Neural progenitor cell (in vitro differentiated cells): Measurements from ENCODE around the gene HERC6. TPM values are rescaled to one million over a fixed set of nuclear protein-coding genes. Genes with fewer than 3 reads are reported as not detected.

Source experiments
- DNase-seq: peaks from one replicate; pipeline ENCODE4 v3.0.0-alpha.2; 2016; ENCODE audit warnings: low spot score
- H2AFZ ChIP-seq: fragments of 200-600 bp; sonication (generic); replicated peaks from 2 replicates; pipeline ENCODE4 v1.6.1; 2016; ENCODE audit warnings: antibody characterized with exemption
- H3F3A ChIP-seq: fragments of 200-600 bp; sonication (generic); 2 replicates; pipeline ENCODE4 v1.6.1; 2016; ENCODE audit warnings: antibody characterized with exemption, low read depth
- H3K27ac ChIP-seq: fragments of 200-600 bp; sonication (generic); 2 replicates; pipeline ENCODE4 v1.5.1; 2016; ENCODE audit warnings: mild to moderate bottlenecking
- H3K27me3 ChIP-seq: fragments of 200-600 bp; sonication (generic); 2 replicates; pipeline ENCODE4 v1.6.1; 2016; ENCODE audit warnings: mild to moderate bottlenecking, moderate library complexity
- H3K36me3 ChIP-seq: fragments of 200-600 bp; sonication (generic); 2 replicates; pipeline ENCODE4 v1.5.1; 2016
- H3K4me1 ChIP-seq: fragments of 200-600 bp; sonication (generic); 2 replicates; pipeline ENCODE4 v1.6.1; 2016; ENCODE audit warnings: mixed run types
- H3K4me2 ChIP-seq: fragments of 200-600 bp; sonication (generic); 2 replicates; pipeline ENCODE4 v1.6.1; 2016
- H3K4me3 ChIP-seq: fragments of 200-600 bp; sonication (generic); 2 replicates; pipeline ENCODE4 v1.5.1; 2016
- H3K79me2 ChIP-seq: fragments of 200-600 bp; sonication (generic); 2 replicates; pipeline ENCODE4 v1.6.1; 2016; ENCODE audit warnings: low read depth
- H3K9ac ChIP-seq: fragments of 200-600 bp; sonication (generic); 2 replicates; pipeline ENCODE4 v1.6.1; 2016
- H3K9me3 ChIP-seq: fragments of 200-600 bp; sonication (generic); 2 replicates; pipeline ENCODE4 v1.5.1; 2016; ENCODE audit warnings: low read depth
- H4K20me1 ChIP-seq: fragments of 200-600 bp; sonication (generic); 2 replicates; pipeline ENCODE4 v1.6.1; 2016; ENCODE audit warnings: low read depth
- H3K27ac Mint-ChIP-seq: 3 replicates; pipeline ENCODE4 v1.8.0; 2021; ENCODE audit warnings: mixed read lengths
- H3K27me3 Mint-ChIP-seq: 2 replicates; pipeline ENCODE4 v1.8.0; 2022; ENCODE audit warnings: low read depth, mild to moderate bottlenecking, inconsistent platforms, moderate library complexity, mixed read lengths; ENCODE audit not compliant: insufficient read depth
- H3K36me3 Mint-ChIP-seq: 3 replicates; pipeline ENCODE4 v1.8.0; 2021; ENCODE audit warnings: mixed read lengths
- H3K4me1 Mint-ChIP-seq: 3 replicates; pipeline ENCODE4 v1.8.0; 2021; ENCODE audit warnings: mixed read lengths
- H3K4me3 Mint-ChIP-seq: 3 replicates; pipeline ENCODE4 v1.8.0; 2021; ENCODE audit warnings: mild to moderate bottlenecking, moderate library complexity, mixed read lengths
- H3K9me3 Mint-ChIP-seq: 3 replicates; pipeline ENCODE4 v1.8.0; 2020; ENCODE audit warnings: mixed read lengths
- CTCF ChIP-seq: fragments of 200-600 bp; sonication (generic); IDR thresholded peaks from 2 replicates; pipeline ENCODE4 v1.5.1; 2017; ENCODE audit warnings: antibody characterized with exemption, mild to moderate bottlenecking
- EZH2 ChIP-seq: fragments of 200-600 bp; sonication (generic); IDR thresholded peaks from 2 replicates; pipeline ENCODE4 v1.6.1; 2017; ENCODE audit warnings: antibody characterized with exemption, mild to moderate bottlenecking, moderate library complexity
- EZH2phosphoT487 ChIP-seq: fragments of 200-600 bp; sonication (generic); IDR thresholded peaks from 2 replicates; pipeline ENCODE4 v1.6.1; 2017; ENCODE audit warnings: antibody characterized with exemption
- total RNA-seq: library from RNA; depleted of rRNA; stranded (reverse); fragments of >200 nt; gene quantifications from 2 replicates; pipeline ENCODE4 v1.2.3, GENCODE V29; 2015; ENCODE audit warnings: low replicate concordance

Gene HERC6
- total RNA-seq, 1 donor from 2014 or later = 0.24 TPM

GRCh38 chr4:88357262-88357661 lies 21.4 kb upstream of the HERC6 start:
- peaks cover 3% of the 10 kb centered on the region for H3K9me3 ChIP-seq
- no peak overlapping the region for H3K27ac Mint-ChIP-seq
- H3K36me3 Mint-ChIP-seq = no peaks in the 10 kb centered on the region
- peaks cover 3% of the 10 kb centered on the region for H3K4me1 Mint-ChIP-seq
- no peaks in the 10 kb centered on the region for H3K27me3 Mint-ChIP-seq
- H3K4me1 ChIP-seq = no peaks in the 10 kb centered on the region
- no peak overlapping the region for H3K4me2 ChIP-seq
- no peaks in the 10 kb centered on the region for H3F3A ChIP-seq
- peaks cover 25% of the 10 kb centered on the region for H3K9me3 Mint-ChIP-seq
- no peak for DNase-seq
- no peak for TF ChIP-seq CTCF
- TF ChIP-seq EZH2phosphoT487 = no peak
- no peak for TF ChIP-seq EZH2
- no peak overlapping the region for H3K4me3 Mint-ChIP-seq
- peaks cover 5% of the 10 kb centered on the region for H3K36me3 ChIP-seq
- no peaks in the 10 kb centered on the region for H4K20me1 ChIP-seq
- no peak overlapping the region for H3K9ac ChIP-seq
- no peaks in the 10 kb centered on the region for H3K27me3 ChIP-seq
- no peak overlapping the region for H3K27ac ChIP-seq
- H2AFZ ChIP-seq = no peak overlapping the region
- no peak overlapping the region for H3K4me3 ChIP-seq
- H3K79me2 ChIP-seq = no peaks in the 10 kb centered on the region

- TF ChIP-seq EZH2phosphoT487 (no peak), EZH2 (no peak), CTCF (no peak)
- Histone ChIP-seq H3K27me3 (no peaks in the 10 kb centered on the region), H3K4me2 (no peak overlapping the region), H4K20me1 (no peaks in the 10 kb centered on the region), H3K4me1 (no peaks in the 10 kb centered on the region), H3K9ac (no peak overlapping the region), H3K79me2 (no peaks in the 10 kb centered on the region), H3K9me3 (no peaks in the 10 kb centered on the region), H2AFZ (no peak overlapping the region), H3K27ac (no peak overlapping the region), H3K4me3 (no peak overlapping the region), H3K36me3 (peaks cover 5% of the 10 kb centered on the region), H3F3A (no peaks in the 10 kb centered on the region)
- no peak for DNase-seq
- Mint-ChIP-seq H3K4me3 (no peak overlapping the region), H3K27ac (no peak overlapping the region), H3K36me3 (no peaks in the 10 kb centered on the region), H3K4me1 (peaks cover 3% of the 10 kb centered on the region), H3K9me3 (peaks cover 29% of the 10 kb centered on the region), H3K27me3 (no peaks in the 10 kb centered on the region)
Measured at GRCh38 chr4:88359558-88359957, 19.1 kb upstream of the HERC6 start.

DNA sequence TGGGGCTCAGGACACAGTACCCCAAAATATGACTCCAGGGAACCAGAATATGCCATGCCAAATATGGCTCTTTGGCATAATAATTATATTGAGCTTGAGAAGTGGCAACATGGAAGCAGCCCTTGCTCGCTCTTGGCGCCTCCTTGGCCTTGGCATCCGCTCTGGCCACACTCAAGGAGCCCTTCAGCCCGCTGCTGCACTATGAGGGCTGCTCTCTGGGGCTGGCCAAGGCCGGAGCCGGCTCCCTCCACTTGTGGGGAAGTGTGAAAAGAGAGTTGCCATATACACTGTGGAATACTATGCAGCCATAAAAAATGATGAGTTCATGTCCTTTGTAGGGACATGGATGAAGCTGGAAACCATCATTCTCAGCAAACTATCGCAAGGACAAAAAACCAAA lies 18.4 kb upstream of the HERC6 start:
- Histone ChIP-seq H3K27me3 (no peaks in the 10 kb centered on the region), H3K4me2 (no peak overlapping the region), H3K27ac (no peak overlapping the region), H3F3A (no peaks in the 10 kb centered on the region), H3K79me2 (no peaks in the 10 kb centered on the region), H3K4me3 (no peak overlapping the region), H3K36me3 (peaks cover under 1% of the 10 kb centered on the region), H2AFZ (no peak overlapping the region), H3K9ac (no peak overlapping the region), H4K20me1 (no peaks in the 10 kb centered on the region), H3K4me1 (no peaks in the 10 kb centered on the region), H3K9me3 (no peaks in the 10 kb centered on the region)
- Mint-ChIP-seq H3K36me3 (no peaks in the 10 kb centered on the region), H3K9me3 (peaks cover 30% of the 10 kb centered on the region), H3K4me1 (peaks cover 3% of the 10 kb centered on the region), H3K27ac (no peak overlapping the region), H3K4me3 (no peak overlapping the region), H3K27me3 (no peaks in the 10 kb centered on the region)
- TF ChIP-seq CTCF (no peak), EZH2 (no peak), EZH2phosphoT487 (no peak)
- DNase-seq = no peak
